Epidermal melanocyte (primary cell): ENCODE data around the gene SRPK3.

ENCODE experiments used
- DNase-seq: peaks from one replicate; pipeline ENCODE4 v3.0.0; 2011; ENCODE audit warnings: low spot score; ENCODE audit not compliant: insufficient read length

The SRPK3 gene

GRCh38 chrX:153830640-153831428 is 50.0 kb downstream of the SRPK3 start:
- no peak for DNase-seq

DNA sequence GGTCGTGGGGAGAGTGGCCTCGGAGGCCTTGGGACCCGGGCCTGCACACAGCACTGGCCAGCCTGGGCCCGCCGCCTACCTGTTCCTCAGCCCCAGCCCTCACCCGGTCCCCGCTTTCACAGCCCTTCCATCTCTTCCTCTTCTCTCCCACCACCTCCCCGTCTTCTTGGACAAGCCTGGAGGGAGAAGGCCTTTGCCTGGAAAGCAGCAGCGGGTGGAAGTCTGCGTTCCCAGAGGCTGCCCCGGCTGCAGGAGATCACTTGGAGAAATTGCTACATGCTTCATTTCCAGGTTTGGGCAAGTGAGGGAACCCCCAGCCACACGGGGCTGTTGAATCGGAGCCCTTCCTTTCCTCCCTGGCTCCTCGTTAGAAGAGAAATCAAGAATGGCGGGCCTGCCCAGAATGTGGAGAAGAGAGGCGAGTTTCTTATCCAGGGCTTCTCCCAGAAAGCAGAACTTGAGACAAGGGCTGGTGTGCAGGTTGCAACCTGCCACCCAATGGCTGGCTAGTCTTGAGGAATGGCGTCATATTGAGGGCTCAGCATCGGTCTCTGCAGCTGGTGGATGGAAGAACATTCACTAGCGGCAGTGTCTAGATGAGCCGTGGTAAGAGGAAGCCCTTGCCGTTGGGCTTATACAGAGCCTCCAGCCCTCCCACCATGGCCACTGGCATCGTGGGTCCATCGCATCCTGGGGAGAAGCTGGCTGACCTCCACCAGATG is 50.7 kb downstream of the SRPK3 start:
- no peak for DNase-seq

DNA sequence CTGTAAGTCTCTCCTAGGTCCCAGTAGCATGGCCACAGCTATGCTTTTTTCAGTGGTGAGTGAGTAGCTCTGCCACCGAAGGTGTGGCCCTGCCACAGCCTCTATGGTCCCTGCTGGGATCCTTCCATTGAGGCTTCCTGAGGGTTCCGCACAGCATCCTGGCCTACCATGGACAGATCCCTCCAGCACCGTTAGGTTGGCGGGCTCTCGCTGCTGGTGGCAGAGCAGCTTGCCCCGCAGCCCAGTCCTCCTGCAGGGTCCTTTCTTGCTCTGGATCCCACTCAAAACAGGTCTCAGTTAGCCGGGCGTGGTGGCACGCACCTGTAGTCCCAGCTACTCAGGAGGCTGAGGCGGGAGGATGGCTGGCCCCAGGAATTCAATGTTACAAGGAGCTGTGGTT is 51.9 kb downstream of the SRPK3 start:
- no peak for DNase-seq
